K562 (cell line): Measurements from ENCODE around the gene CRIP3.

Source experiments
- CHD1 ChIP-seq: fragments of 200-600 bp; sonication (generic); IDR thresholded peaks from one replicate; pipeline ENCODE4 v1.6.1; 2012; ENCODE audit warnings: mild to moderate bottlenecking, moderate library complexity, low read length, inconsistent platforms
- CTCF ChIP-seq, 3 experiments: IDR thresholded peaks in 2 of 3; conservative IDR thresholded peaks in 1 of 3; 2 replicates each; pipeline ENCODE4 v1.5.1; 2011 to 2012; ENCODE audit warnings: low read length in 3 of 3, mild to moderate bottlenecking in 3 of 3, control low read depth in 2 of 3, improper control_type of control experiment in 1 of 3, inconsistent platforms in 1 of 3, low read depth in 1 of 3, mixed read lengths in 1 of 3, moderate library complexity in 1 of 3; ENCODE audit not compliant: insufficient read depth in 2 of 3
- DIDO1 ChIP-seq: fragments of 450-650 bp; IDR thresholded peaks from 2 replicates; pipeline ENCODE4 v1.6.1; 2016; ENCODE audit warnings: low read depth, missing biosample characterization, missing genetic modification characterization
- MEF2A ChIP-seq: IDR thresholded peaks from 2 replicates; pipeline ENCODE4 v1.6.1; 2011; ENCODE audit warnings: low read depth, mild to moderate bottlenecking, low read length, moderate library complexity; ENCODE audit not compliant: control insufficient read depth
- POLR2AphosphoS5 ChIP-seq: IDR thresholded peaks from 2 replicates; pipeline ENCODE4 v1.6.1; 2011; ENCODE audit warnings: mild to moderate bottlenecking, low read depth, low read length, moderate library complexity; ENCODE audit not compliant: control insufficient read depth, insufficient read depth
- ZNF274 ChIP-seq: IDR thresholded peaks from 2 replicates; pipeline ENCODE4 v1.6.1; 2011; ENCODE audit warnings: low read depth, mild to moderate bottlenecking, low read length, moderate library complexity, borderline replicate concordance
- ZNF384 ChIP-seq: IDR thresholded peaks from 2 replicates; pipeline ENCODE4 v1.6.1; 2012; ENCODE audit warnings: low read depth, low read length, improper control_type of control experiment
- ZNF431 ChIP-seq: sonication (generic); formaldehyde crosslinking; IDR thresholded peaks from 2 replicates; pipeline ENCODE4 v1.8.0; 2022; ENCODE audit warnings: mild to moderate bottlenecking, missing genetic modification reagents

- TF ChIP-seq ZNF274 (no peak), POLR2AphosphoS5 (no peak), ZNF431 (CRISPR knock-in tag) (no peak), MEF2A (no peak), DIDO1 (tag) (no peak), CTCF (IDR thresholded peaks at IDR 0.05 in 2 of 3, conservative IDR thresholded peaks at IDR 0.05 in 1 of 3; ENCODE audit: insufficient read depth in 2 of 3, low read depth in 1 of 3, low read length in 3 of 3) (no peak), ZNF384 (no peak), CHD1 (no peak)
These were observed 37.4 kb downstream of the CRIP3 start for GRCh38 chr6:43271103-43271815.
